Immature natural killer cell (primary cell): ENCODE measurements around the gene CCT6B. TPM values are rescaled to one million over a fixed set of nuclear protein-coding genes. Genes with fewer than 3 reads are reported as not detected.

Experiments
- DNase-seq, 3 donors: peaks; one replicate each; pipeline ENCODE4 v3.0.0; 2022; ENCODE audit warnings: mixed read lengths in 1 of 3
- H3K27ac Mint-ChIP-seq, 6 donors: one replicate each; pipeline ENCODE4 v1.8.0; 2020; ENCODE audit warnings: mixed read lengths in 6 of 6, mild to moderate bottlenecking in 5 of 6, inconsistent platforms in 4 of 6, moderate library complexity in 3 of 6
- H3K27me3 Mint-ChIP-seq, 3 donors: one replicate each; pipeline ENCODE4 v1.8.0; 2020 to 2021; ENCODE audit warnings: low read depth in 3 of 3, mild to moderate bottlenecking in 3 of 3, mixed read lengths in 3 of 3, moderate library complexity in 3 of 3, inconsistent platforms in 1 of 3
- H3K36me3 Mint-ChIP-seq, 3 donors: one replicate each; pipeline ENCODE4 v1.8.0; 2020; ENCODE audit warnings: mixed read lengths in 3 of 3, inconsistent platforms in 2 of 3, mild to moderate bottlenecking in 2 of 3
- H3K4me1 Mint-ChIP-seq, 2 donors: one replicate each; pipeline ENCODE4 v1.8.0; 2020; ENCODE audit warnings: inconsistent platforms in 2 of 2, mild to moderate bottlenecking in 2 of 2, mixed read lengths in 2 of 2, moderate library complexity in 1 of 2
- H3K4me3 Mint-ChIP-seq, 5 donors: one replicate each; pipeline ENCODE4 v1.8.0; 2020; ENCODE audit warnings: mild to moderate bottlenecking in 5 of 5, mixed read lengths in 5 of 5, inconsistent platforms in 3 of 5, moderate library complexity in 3 of 5
- H3K9me3 Mint-ChIP-seq, 6 donors: one replicate each; pipeline ENCODE4 v1.8.0; 2020; ENCODE audit warnings: mild to moderate bottlenecking in 6 of 6, mixed read lengths in 6 of 6, inconsistent platforms in 4 of 6, moderate library complexity in 3 of 6
- polyA plus RNA-seq, 3 donors: library from polyadenylated mRNA; unstranded; fragments of 300-500 nt; fragmentation: Illumina TruSeq; gene quantifications; one replicate each; pipeline ENCODE4 v1.2.3, GENCODE V29; 2021

The CCT6B gene
- polyA plus RNA-seq, 3 donors from 2014 or later = 1.4 to 2.7 TPM; not detected in 1

DNA sequence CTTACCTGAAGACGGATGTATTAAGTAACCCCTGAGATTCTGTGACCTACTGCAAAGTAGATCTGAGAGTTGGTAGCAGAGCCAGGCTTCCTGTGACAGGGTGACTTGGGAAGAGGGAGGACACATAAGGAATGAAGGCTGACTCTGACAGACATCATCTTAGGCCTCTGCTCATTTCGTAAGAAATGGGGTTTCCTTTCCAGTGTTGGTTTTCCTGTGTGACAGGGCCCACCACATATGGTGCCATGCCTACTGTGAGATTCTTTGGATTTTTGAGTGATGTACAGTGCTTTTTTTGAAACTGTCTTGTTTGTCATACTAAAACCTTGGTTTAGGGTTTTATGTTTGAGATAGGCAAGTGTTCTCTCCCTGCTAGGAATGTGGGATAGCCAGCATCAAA lies 31.8 kb upstream of the CCT6B start:
- peaks cover 33 to 39% of the 10 kb centered on the region in 2 donors for H3K4me1 Mint-ChIP-seq
- H3K4me3 Mint-ChIP-seq = no peak overlapping the region
- no peaks in the 10 kb centered on the region for H3K9me3 Mint-ChIP-seq
- H3K27me3 Mint-ChIP-seq = peaks cover 0 to 9% (median 5%) of the 10 kb centered on the region in 3 donors
- H3K27ac Mint-ChIP-seq = peak overlapping the region in 5 of 6 donors; percentile 20 to 76 (median 51)
- no peak for DNase-seq
- H3K36me3 Mint-ChIP-seq = peaks cover 10 to 58% (median 28%) of the 10 kb centered on the region in 3 donors

DNA sequence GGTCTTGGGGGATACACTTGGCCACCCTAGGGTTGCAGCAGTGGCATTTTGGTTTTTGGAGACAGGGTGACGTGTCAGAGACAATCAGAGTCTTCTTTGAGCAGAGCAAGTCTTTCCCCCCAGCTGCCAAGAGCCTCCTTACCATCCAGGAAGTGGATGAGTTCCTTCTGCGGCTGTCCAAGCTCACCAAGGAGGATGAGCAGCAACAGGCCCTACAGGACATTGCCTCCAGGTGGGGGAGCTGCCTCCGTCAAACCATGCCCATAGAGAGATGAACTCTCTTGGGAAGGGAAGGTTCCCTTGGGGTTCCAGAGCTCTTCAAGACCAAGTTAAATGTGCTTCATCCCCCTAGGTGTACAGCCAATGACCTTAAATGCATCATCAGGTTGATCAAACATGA lies 30.3 kb upstream of the CCT6B start:
- Mint-ChIP-seq H3K36me3 (peaks cover 10 to 66% (median 32%) of the 10 kb centered on the region in 3 donors), H3K27ac (peak overlapping the region; percentile 81 to 88 (median 82)), H3K4me3 (peak overlapping the region in 4 of 5 donors; percentile 50 to 68 (median 60)), H3K27me3 (peaks cover 0 to 9% (median 5%) of the 10 kb centered on the region in 3 donors), H3K9me3 (no peaks in the 10 kb centered on the region), H3K4me1 (peaks cover 32 to 37% of the 10 kb centered on the region in 2 donors)
- no peak for DNase-seq

DNA sequence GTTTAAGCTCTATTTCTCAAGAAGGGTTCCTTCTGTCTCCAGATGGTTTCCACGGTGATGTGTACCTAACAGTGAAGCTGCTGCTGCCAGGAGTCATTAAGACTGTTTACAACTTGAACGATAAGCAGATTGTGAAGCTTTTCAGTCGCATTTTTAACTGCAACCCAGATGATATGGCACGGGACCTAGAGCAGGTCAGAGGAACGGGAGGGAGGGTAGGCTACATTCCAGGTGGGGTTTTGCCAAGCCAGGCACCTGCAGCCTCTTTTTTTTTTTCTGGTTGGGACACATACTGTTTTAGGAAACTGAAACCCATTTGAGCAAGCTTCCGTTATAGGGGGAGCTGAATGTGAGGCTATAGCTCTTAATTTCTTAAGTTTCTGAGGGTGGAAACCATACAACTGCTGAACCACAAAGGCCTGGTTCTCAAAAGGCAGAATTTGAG lies 29.7 kb upstream of the CCT6B start:
- Mint-ChIP-seq H3K27me3 (peaks cover 0 to 9% (median 5%) of the 10 kb centered on the region in 3 donors), H3K27ac (peak overlapping the region; percentile 81 to 88 (median 82)), H3K9me3 (no peaks in the 10 kb centered on the region), H3K4me3 (peak overlapping the region; percentile 21 to 68 (median 59)), H3K36me3 (peaks cover 10 to 69% (median 28%) of the 10 kb centered on the region in 3 donors), H3K4me1 (peaks cover 32 to 37% of the 10 kb centered on the region in 2 donors)
- DNase-seq = peak; percentile 7 to 22 (median 12)

DNA sequence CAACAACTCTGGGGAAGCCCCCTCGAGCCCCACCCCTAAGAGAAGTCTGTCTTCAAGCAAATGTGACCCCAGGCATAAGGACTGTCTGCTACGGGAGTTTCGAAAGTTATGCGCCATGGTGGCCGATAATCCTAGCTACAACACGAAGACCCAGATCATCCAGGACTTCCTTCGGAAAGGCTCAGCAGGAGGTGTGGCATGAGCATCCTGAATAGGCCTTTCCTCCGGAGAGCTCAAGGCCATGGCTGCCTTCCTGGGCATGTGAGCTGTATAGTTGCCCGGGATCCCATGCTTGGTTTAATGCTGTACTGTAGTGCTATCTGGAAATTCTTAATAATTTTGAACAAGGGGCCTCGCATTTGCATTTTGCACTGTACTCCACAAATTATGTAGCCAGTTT lies 28.2 kb upstream of the CCT6B start:
- H3K4me3 Mint-ChIP-seq = no peak overlapping the region
- peak overlapping the region in 1 of 6 donors; percentile 82 for H3K27ac Mint-ChIP-seq
- no peak for DNase-seq
- H3K27me3 Mint-ChIP-seq = peaks cover 0 to 9% (median 5%) of the 10 kb centered on the region in 3 donors
- no peaks in the 10 kb centered on the region for H3K9me3 Mint-ChIP-seq
- peaks cover 10 to 64% (median 32%) of the 10 kb centered on the region in 3 donors for H3K36me3 Mint-ChIP-seq
- H3K4me1 Mint-ChIP-seq = peaks cover 32 to 44% of the 10 kb centered on the region in 2 donors

DNA sequence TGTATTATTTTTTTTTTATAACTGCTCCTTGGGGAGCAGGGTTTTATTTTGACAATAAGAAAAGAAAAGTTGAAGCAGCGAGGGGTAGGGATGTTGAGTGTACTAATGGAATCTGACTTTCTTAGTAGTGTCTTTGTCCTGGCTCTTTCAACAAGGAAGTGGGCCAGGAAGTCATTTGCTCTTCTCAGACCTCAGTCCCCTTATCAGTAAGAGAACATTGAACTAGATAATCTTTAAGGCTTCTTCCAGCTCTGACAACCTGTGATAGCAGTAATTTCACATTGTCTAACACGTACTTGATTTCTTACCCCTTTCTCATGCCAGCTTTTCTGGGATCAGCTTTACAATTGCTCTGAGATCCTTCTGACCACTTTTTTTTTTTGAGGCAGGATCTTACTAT lies 27.4 kb upstream of the CCT6B start:
- Mint-ChIP-seq H3K27me3 (peaks cover 0 to 7% (median 0%) of the 10 kb centered on the region in 3 donors), H3K9me3 (no peaks in the 10 kb centered on the region), H3K4me1 (peaks cover 34 to 51% of the 10 kb centered on the region in 2 donors), H3K27ac (peak overlapping the region in 2 of 6 donors; percentile 13 to 59), H3K4me3 (no peak overlapping the region), H3K36me3 (peaks cover 10 to 57% (median 40%) of the 10 kb centered on the region in 3 donors)
- DNase-seq = no peak

DNA sequence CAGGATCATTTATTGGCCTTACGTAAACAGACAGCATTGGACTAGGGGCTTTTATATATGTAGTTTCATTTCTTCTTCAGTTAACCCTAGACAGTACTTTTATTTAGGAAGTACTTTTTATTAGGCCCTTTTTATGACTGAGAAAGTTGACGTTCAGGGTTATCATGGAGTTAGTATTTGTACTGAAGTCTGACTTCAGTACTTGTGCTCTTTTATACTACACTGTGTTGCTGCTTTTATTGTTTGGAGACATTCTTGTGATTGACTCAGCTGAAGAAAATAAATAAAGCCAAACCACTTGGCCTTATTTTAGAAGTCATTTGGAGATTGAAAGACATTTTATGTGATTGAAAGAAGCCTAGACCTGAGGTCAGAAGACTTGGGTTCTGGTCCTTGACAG lies 26.0 kb upstream of the CCT6B start:
- H3K27ac Mint-ChIP-seq = no peak overlapping the region

DNA sequence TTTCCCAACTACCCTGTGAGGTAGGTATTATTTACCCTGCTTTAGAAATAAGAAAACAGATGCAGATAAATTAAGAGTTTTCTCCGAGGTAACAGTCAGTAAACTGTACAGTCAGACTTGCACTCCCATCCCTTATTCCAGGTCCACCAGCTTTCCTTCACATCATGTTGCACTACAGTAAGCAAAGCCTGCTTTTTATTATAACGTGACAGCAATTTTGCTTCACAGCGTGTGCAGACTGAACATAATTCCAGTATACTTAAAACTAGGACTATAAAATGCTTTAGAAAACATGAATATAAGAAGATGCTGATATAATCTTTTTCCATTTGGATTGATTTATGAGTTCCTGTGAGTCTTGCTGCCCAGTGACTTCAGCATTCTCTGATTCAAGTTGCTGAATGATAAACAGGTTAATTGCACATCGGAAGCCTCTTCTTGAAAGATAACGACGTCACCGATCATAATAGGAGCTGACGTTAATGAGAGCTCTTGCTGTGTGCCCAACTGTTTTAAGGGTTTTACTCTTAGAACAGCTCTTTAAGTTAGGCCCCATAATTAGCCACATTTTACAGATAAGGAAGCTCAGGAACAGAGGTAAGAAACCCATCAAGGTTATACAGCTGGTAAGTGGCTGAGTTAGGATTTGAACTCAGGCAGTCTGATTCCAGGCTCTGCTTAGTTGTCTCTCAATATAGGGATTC lies 20.4 kb upstream of the CCT6B start:
- no peak for DNase-seq
- Mint-ChIP-seq H3K9me3 (no peaks in the 10 kb centered on the region), H3K4me1 (peaks cover 34 to 54% of the 10 kb centered on the region in 2 donors), H3K27ac (peak overlapping the region; percentile 94 to 98 (median 94)), H3K27me3 (peaks cover 5 to 8% (median 8%) of the 10 kb centered on the region in 3 donors), H3K4me3 (peak overlapping the region; percentile 94 to 97 (median 95)), H3K36me3 (peaks cover 0 to 18% (median 17%) of the 10 kb centered on the region in 3 donors)

More for the DNA sequence above, 26.0 kb upstream of the CCT6B start:
- H3K36me3 Mint-ChIP-seq = peaks cover 10 to 50% (median 36%) of the 10 kb centered on the region in 3 donors
- peaks cover 0 to 2% (median 0%) of the 10 kb centered on the region in 3 donors for H3K27me3 Mint-ChIP-seq
- no peaks in the 10 kb centered on the region for H3K9me3 Mint-ChIP-seq
- DNase-seq = no peak
- H3K4me3 Mint-ChIP-seq = no peak overlapping the region
- H3K4me1 Mint-ChIP-seq = peaks cover 32 to 50% of the 10 kb centered on the region in 2 donors

DNA sequence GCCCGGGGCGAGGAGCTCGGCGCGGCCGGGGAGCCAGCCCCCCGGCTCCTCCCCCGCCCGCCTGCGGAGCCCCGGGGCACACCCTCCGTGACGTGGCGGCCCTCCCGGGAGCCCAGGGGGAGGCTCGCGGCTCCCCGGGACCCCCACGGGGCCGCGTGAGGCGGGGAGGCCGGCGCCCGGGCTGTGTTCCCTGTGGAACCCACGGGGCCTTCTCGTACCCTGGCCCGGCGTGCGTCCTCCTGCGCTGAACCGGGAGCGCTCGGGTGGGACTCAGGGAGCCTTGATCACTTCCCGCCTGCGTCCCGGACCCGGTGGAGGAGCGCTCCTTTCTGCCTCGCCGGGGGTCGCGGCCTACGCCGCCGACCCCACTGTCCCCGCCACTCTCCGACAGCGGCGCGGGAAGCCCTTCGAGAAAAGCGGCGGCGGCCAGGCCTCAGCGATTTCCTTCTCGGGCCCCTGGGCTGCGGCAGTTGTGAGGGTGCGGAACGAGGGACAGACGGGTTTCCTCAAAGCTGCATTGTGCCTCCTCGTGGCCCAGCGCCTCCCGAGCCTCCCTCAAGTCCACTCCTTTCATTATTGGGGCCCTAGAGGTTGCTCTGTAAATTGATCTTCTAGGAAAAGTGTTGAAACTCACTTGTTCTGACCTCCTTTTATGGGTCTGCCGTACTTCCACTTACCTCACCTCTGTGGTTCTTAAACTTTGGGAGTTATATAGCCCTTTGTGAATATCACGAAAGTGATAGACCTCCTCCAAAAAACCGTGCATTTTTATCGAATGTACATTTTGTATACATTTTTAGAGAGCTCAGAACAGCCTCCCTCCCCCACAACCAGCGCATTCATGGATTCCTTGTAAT lies 19.6 kb upstream of the CCT6B start:
- Mint-ChIP-seq H3K36me3 (peaks cover 0 to 20% (median 9%) of the 10 kb centered on the region in 3 donors), H3K4me3 (peak overlapping the region; percentile 94 to 97 (median 95)), H3K27ac (peak overlapping the region; percentile 94 to 98 (median 95)), H3K27me3 (peaks cover 5 to 8% (median 8%) of the 10 kb centered on the region in 3 donors), H3K9me3 (no peaks in the 10 kb centered on the region), H3K4me1 (peaks cover 34 to 54% of the 10 kb centered on the region in 2 donors)
- peak; percentile 74 to 88 (median 74) for DNase-seq

DNA sequence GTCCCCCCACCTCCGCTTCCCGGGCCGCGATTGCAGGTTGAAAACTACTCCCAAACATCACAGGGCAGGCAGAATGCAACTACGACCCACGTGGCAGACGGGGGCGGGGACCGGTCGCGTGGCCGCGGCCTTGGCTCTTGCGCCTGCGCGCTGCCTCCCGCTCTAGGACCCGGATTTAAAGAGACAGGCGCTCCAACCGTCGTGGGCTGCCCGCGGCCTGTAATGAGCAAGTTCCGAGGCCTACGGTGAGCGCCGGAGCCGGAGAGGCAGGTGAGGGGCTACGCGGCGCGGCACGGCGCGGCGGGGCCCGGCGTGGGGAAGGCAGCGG lies 19.1 kb upstream of the CCT6B start, which contains the start of gene LIG3:
Gene LIG3 (plus strand): TSS at position 160 of the 328 bp plus-strand sequence. CDS start 2,494 bp downstream, outside the sequence.
- peak within 1 kb of the TSS; percentile 94 to 97 (median 95) for H3K4me3 Mint-ChIP-seq
- peak; percentile 92 for DNase-seq
- H3K27ac Mint-ChIP-seq = peak within 1 kb of the TSS; percentile 94 to 98 (median 98)
- H3K4me1 Mint-ChIP-seq = peaks cover 34 to 52% of the 10 kb centered on the region in 2 donors
- H3K36me3 Mint-ChIP-seq = peaks cover 0 to 20% (median 6%) of the 10 kb centered on the region in 3 donors
- no peaks in the 10 kb centered on the region for H3K9me3 Mint-ChIP-seq
- peaks cover 5 to 8% (median 8%) of the 10 kb centered on the region in 3 donors for H3K27me3 Mint-ChIP-seq

DNA sequence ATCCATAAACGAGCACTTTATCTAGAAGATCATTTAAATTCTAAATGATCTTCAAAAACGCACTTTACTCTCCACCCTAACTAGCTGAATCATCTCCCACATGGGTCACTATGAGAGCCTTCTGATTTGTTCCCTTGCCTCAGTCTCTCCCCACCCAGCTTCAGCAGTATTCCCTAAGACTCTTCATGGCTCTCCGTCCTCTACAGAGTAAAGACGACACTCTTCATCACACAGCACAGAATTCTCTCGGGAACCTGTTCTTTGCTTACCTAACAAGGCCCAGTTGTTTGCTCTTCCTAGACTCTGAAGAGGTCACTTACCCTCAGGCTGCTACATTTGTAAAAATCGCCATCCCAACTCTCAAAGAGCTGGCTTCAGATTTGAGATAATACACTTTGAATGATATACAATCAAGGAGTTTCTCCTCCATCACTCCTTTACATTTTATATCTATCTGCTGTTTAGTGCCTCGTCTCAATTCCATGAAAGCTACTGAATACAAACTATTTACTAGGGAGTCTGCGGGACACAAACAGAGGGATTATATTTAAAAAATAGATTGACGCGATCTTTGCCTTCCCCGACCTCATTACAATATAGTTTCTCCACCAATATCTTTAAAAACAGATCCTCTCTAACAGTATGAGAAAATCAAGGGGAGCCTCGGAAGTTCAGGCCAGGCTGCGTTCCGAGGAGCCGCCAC lies 18.5 kb upstream of the CCT6B start:
- H3K4me3 Mint-ChIP-seq = peak overlapping the region; percentile 83 to 93 (median 92)
- H3K4me1 Mint-ChIP-seq = peaks cover 34 to 48% of the 10 kb centered on the region in 2 donors
- peaks cover 5 to 8% (median 8%) of the 10 kb centered on the region in 3 donors for H3K27me3 Mint-ChIP-seq
- peaks cover 0 to 20% (median 3%) of the 10 kb centered on the region in 3 donors for H3K36me3 Mint-ChIP-seq
- no peak for DNase-seq
- H3K27ac Mint-ChIP-seq = peak overlapping the region; percentile 94 to 98 (median 96)
- H3K9me3 Mint-ChIP-seq = no peaks in the 10 kb centered on the region

DNA sequence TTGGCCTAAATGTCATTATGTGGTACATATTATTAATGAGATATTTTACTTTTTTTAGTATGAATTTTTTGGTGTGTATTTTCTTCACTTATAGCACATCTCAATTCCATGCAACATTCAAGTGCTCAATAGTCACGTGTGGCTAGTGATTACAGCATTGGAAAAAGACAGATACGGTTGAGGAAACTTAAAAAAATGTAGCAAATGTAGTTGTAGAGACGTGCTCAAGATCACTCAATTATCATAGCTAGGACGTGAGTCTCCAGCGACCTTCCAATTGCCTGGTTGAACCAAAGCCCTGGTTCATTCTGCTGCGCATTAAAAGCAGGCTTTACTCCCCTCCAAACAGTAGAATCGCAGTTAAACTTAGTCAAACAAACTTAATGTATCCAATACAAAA lies 17.9 kb upstream of the CCT6B start:
- no peak for DNase-seq
- peaks cover 0 to 18% (median 3%) of the 10 kb centered on the region in 3 donors for H3K36me3 Mint-ChIP-seq
- H3K9me3 Mint-ChIP-seq = no peaks in the 10 kb centered on the region
- peak overlapping the region in 2 of 6 donors; percentile 65 to 94 for H3K27ac Mint-ChIP-seq
- H3K4me1 Mint-ChIP-seq = peaks cover 34 to 44% of the 10 kb centered on the region in 2 donors
- peak overlapping the region in 4 of 5 donors; percentile 9 to 92 (median 48) for H3K4me3 Mint-ChIP-seq
- peaks cover 5 to 8% (median 8%) of the 10 kb centered on the region in 3 donors for H3K27me3 Mint-ChIP-seq

DNA sequence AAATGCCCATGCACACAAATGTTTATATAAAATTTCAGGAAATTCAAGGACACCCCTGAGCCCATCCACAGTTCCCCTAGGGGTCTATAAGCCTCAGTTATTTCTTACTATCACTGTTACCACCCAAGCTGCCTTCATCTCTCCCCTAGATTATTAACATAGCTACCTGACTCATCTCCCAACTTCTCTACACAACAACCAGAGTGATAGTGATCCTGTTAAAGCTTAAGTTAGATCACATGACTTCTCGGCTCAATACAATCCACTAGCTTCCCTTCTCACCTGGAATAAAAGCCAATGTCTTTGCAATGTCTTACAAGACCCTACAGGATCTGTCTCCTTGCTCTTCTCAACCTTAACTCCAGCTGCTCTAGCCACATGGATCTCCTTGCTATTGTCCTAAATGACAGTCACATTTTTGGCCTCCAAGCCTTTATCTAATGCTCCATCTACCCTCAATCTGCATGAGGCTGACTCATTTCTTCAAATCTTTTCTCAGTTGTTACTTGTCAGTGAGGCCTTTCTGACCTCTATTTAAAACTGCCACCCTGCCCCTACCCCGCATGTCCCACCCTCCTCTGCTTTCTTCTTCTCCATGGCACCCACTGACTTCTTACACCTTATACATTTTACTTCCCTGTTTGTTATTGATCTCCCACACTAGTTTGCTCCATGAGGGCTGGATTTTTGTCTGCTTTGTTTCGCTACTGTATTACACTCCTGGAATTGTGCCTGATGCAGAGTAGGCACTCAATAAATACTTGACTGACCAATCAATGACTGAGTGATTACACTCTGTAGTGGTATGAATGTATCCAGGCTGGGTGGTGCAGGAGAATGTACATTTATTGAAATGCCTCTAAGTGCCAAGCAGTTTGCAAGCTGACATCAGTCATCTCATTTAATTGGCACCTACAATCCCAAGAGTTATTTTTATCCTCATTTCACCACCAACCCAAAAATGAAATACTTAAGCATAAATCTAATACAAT lies 13.8 kb upstream of the CCT6B start:
- H3K4me1 Mint-ChIP-seq = peaks cover 7 to 11% of the 10 kb centered on the region in 2 donors
- H3K9me3 Mint-ChIP-seq = no peaks in the 10 kb centered on the region
- no peak overlapping the region for H3K27ac Mint-ChIP-seq
- H3K27me3 Mint-ChIP-seq = peaks cover 2 to 3% (median 2%) of the 10 kb centered on the region in 3 donors
- no peak for DNase-seq
- H3K4me3 Mint-ChIP-seq = no peak overlapping the region
- peaks cover 0 to 7% (median 0%) of the 10 kb centered on the region in 3 donors for H3K36me3 Mint-ChIP-seq
